IMR-90 (cell line): ENCODE results near the gene MATK. TPM values are rescaled to one million over a fixed set of nuclear protein-coding genes. Genes with fewer than 3 reads are reported as not detected.

Experiments used
- ATAC-seq: fragments of 200-7000 bp; cut with Tn5 transposase; 2 replicates; pipeline ENCODE4 v1.9.1; 2020; ENCODE audit warnings: low read depth, mild to moderate bottlenecking, moderate library complexity
- BruUV-seq: library from RNA; stranded (reverse); fragments of 400-500 nt; replicated peaks from 2 replicates; lab custom pipeline; 2021; lab: Mats Ljungman, UMichigan
- CTCF ChIA-PET: fragments of 300-600 bp; formaldehyde crosslinking; extraction: SDS; loops from one replicate; lab custom pipeline; 2021; ENCODE audit warnings: antibody characterized with exemption; lab: Yijun Ruan, JAX
- POLR2A ChIA-PET: fragments of 300-600 bp; sonication (Branson Sonifier 250); formaldehyde crosslinking; loops from one replicate; lab custom pipeline; 2022; ENCODE audit warnings: antibody characterized with exemption; ENCODE audit not compliant: unreplicated experiment; lab: Charles Lee
- DNase-seq: peaks from one replicate; pipeline ENCODE4 v3.0.0; 2013
- H2AFZ ChIP-seq: replicated peaks from 2 replicates; pipeline ENCODE3; 2013; ENCODE audit warnings: low read length, mild to moderate bottlenecking; ENCODE audit not compliant: poor library complexity
- H2AK5ac ChIP-seq: 2 replicates; pipeline ENCODE4 v1.6.1; 2013; ENCODE audit warnings: low read depth, low read length, inconsistent platforms
- H2AK9ac ChIP-seq: replicated peaks from 2 replicates; pipeline ENCODE3; 2013; ENCODE audit warnings: mild to moderate bottlenecking, low read depth, low read length, moderate library complexity; ENCODE audit not compliant: poor library complexity
- H2BK120ac ChIP-seq: 2 replicates; pipeline ENCODE4 v1.6.1; 2013; ENCODE audit warnings: low read depth, low read length, inconsistent platforms
- H2BK15ac ChIP-seq: 3 replicates; pipeline ENCODE4 v1.6.1; 2013; ENCODE audit warnings: low read depth, low read length, inconsistent platforms
- H2BK20ac ChIP-seq: 2 replicates; pipeline ENCODE4 v1.6.1; 2013; ENCODE audit warnings: low read depth, mild to moderate bottlenecking, inconsistent platforms, low read length, moderate library complexity
- H2BK5ac ChIP-seq: 2 replicates; pipeline ENCODE4 v1.6.1; 2013; ENCODE audit warnings: mild to moderate bottlenecking, low read depth, low read length, inconsistent platforms; ENCODE audit not compliant: poor library complexity, severe bottlenecking
- H3K14ac ChIP-seq: replicated peaks from 2 replicates; pipeline ENCODE4 v1.6.1; 2013; ENCODE audit warnings: low read depth, low read length, inconsistent platforms
- H3K18ac ChIP-seq: 2 replicates; pipeline ENCODE4 v1.6.1; 2013; ENCODE audit warnings: low read depth, low read length, control low read depth
- H3K23ac ChIP-seq: 2 replicates; pipeline ENCODE4 v1.6.1; 2013; ENCODE audit warnings: low read depth, low read length, inconsistent platforms
- H3K27ac ChIP-seq: 2 replicates; pipeline ENCODE4 v1.5.1; 2013; ENCODE audit warnings: mild to moderate bottlenecking, control low read depth, low read length; ENCODE audit not compliant: insufficient read depth
- H3K27me3 ChIP-seq: 2 replicates; pipeline ENCODE4 v1.6.1; 2013; ENCODE audit warnings: low read length; ENCODE audit not compliant: control insufficient read depth, insufficient read depth
- H3K36me3 ChIP-seq: 2 replicates; pipeline ENCODE4 v1.6.1; 2013; ENCODE audit warnings: low read length, mixed read lengths; ENCODE audit not compliant: control insufficient read depth, insufficient read depth
- H3K4ac ChIP-seq: 2 replicates; pipeline ENCODE4 v1.6.1; 2013; ENCODE audit warnings: low read depth, low read length, inconsistent platforms
- H3K4me1 ChIP-seq: 2 replicates; pipeline ENCODE4 v1.6.1; 2013; ENCODE audit warnings: low read length, mixed read lengths; ENCODE audit not compliant: control insufficient read depth, insufficient read depth
- H3K4me2 ChIP-seq: 2 replicates; pipeline ENCODE4 v1.6.1; 2013; ENCODE audit warnings: low read depth, mild to moderate bottlenecking, control low read depth, low read length, moderate library complexity
- H3K4me3 ChIP-seq: 2 replicates; pipeline ENCODE4 v1.5.1; 2013; ENCODE audit warnings: low read depth, mild to moderate bottlenecking, control low read depth, low read length, moderate library complexity; ENCODE audit not compliant: insufficient read depth
- H3K56ac ChIP-seq: 2 replicates; pipeline ENCODE4 v1.6.1; 2013; ENCODE audit warnings: low read length, inconsistent platforms; ENCODE audit not compliant: insufficient read depth; ENCODE audit errors: extremely low read depth
- H3K79me1 ChIP-seq, 2 experiments: 2 replicates each; pipeline ENCODE4 v1.6.1; 2013; ENCODE audit warnings: low read length in 2 of 2, inconsistent platforms in 1 of 2, low read depth in 1 of 2
- H3K9ac ChIP-seq: 2 replicates; pipeline ENCODE4 v1.6.1; 2013; ENCODE audit warnings: low read depth, low read length, control low read depth
- H3K9me1 ChIP-seq: 2 replicates; pipeline ENCODE4 v1.6.1; 2013; ENCODE audit warnings: low read length, inconsistent platforms; ENCODE audit not compliant: insufficient read depth
- H3K9me3 ChIP-seq: 2 replicates; pipeline ENCODE4 v1.6.1; 2013; ENCODE audit warnings: low read length; ENCODE audit not compliant: control insufficient read depth, insufficient read depth
- H4K20me1 ChIP-seq: 2 replicates; pipeline ENCODE4 v1.6.1; 2013; ENCODE audit warnings: low read length, inconsistent platforms; ENCODE audit not compliant: insufficient read depth
- H4K5ac ChIP-seq: 2 replicates; pipeline ENCODE4 v1.6.1; 2013; ENCODE audit warnings: mild to moderate bottlenecking, low read depth, low read length, control low read depth
- H4K8ac ChIP-seq, 2 experiments: 2 replicates each; pipeline ENCODE4 v1.6.1; 2013; ENCODE audit warnings: low read depth in 2 of 2, low read length in 2 of 2, control low read depth in 1 of 2, inconsistent platforms in 1 of 2
- H4K91ac ChIP-seq: 2 replicates; pipeline ENCODE4 v1.6.1; 2013; ENCODE audit warnings: low read depth, low read length, inconsistent platforms; ENCODE audit not compliant: insufficient read depth
- MAFK ChIP-seq: IDR thresholded peaks from 2 replicates; pipeline ENCODE4 v1.6.1; 2012; ENCODE audit warnings: low read depth, low read length, improper control_type of control experiment
- MAZ ChIP-seq: IDR thresholded peaks from 2 replicates; pipeline ENCODE4 v1.6.1; 2012; ENCODE audit warnings: low read depth, mild to moderate bottlenecking, low read length, improper control_type of control experiment, moderate library complexity, borderline replicate concordance
- RCOR1 ChIP-seq: IDR thresholded peaks from 2 replicates; pipeline ENCODE4 v1.6.1; 2012; ENCODE audit warnings: mild to moderate bottlenecking, low read length, improper control_type of control experiment; ENCODE audit not compliant: insufficient replicate concordance
- SMC3 ChIP-seq: fragments of 150-350 bp; IDR thresholded peaks from 2 replicates; pipeline ENCODE4 v1.6.1; 2016; ENCODE audit warnings: low read depth, mild to moderate bottlenecking, antibody characterized with exemption, low read length, moderate library complexity
- WGBS, 2 experiments: methylation state at CpG; one replicate each; pipeline versions ENCODE4 v1.1.5 to v1.1.7; 2013; ENCODE audit warnings: missing lambda C conversion rate in 2 of 2; ENCODE audit not compliant: insufficient read length in 1 of 2; ENCODE audit errors: extremely low coverage in 2 of 2; 5-methylcytosine and 5-hydroxymethylcytosine counted together
- dilution Hi-C: fragments of 300-500 bp; cut with HindIII; formaldehyde crosslinking; loops from one replicate; pipeline ENCODE4 v1.14.3; 2018; ENCODE audit warnings: low sequenced_read_pairs; ENCODE audit not compliant: unreplicated experiment
- in situ Hi-C: fragments of 300-500 bp; cut with MboI; formaldehyde crosslinking; loops from 3 replicates; pipeline ENCODE4 v1.14.3; 2019; ENCODE audit warnings: low sequenced_read_pairs, inconsistent platforms, mixed read lengths
- intact Hi-C: fragments of 100-400 bp; cut with micrococcal nuclease; formaldehyde crosslinking; loops from 2 replicates; pipeline ENCODE4 v1.10.0; 2022
- polyA plus RNA-seq, 3 experiments: library from polyadenylated mRNA; depleted of rRNA; stranded (reverse); fragments of >200 nt; gene quantifications; 2 replicates each; pipeline ENCODE4 v1.2.3, GENCODE V29; 2012; ENCODE audit warnings: low replicate concordance in 1 of 3
- total RNA-seq: library from RNA; depleted of rRNA; stranded (reverse); fragments of >200 nt; gene quantifications from 2 replicates; pipeline ENCODE4 v1.2.3, GENCODE V29; 2012

MATK gene
- total and polyA plus RNA-seq, 2 of the 4 experiments (the other 2 are of a cell fraction) = not detected

DNA sequence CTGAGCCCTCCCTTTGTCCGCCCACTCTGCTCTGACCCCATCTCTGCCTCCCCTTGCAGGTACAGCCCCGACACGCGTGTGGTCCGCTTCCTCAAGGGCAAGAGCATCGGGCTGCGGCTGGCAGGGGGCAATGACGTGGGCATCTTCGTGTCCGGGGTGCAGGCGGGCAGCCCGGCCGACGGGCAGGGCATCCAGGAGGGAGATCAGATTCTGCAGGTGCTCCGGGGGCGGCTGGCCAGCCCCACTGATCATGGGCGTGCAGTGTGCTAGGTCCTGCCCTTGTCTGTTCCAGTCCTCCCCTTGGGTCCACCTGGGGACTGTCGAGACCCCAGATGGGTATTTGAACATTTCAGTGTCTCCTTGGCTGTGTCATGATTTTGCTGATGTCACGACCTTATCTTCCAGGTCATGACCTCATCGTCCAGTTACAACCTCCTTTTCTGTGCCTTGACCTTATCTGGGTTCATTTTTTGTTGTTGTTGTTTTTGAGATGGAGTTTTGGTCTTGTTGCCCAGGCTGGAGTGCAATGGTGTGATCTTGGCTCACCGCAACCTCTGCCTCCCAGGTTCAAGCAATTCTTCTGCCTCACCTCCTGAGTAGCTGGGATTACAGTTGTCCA lies 50.0 kb downstream of the MATK start:
- Histone ChIP-seq H2AK9ac (no peak overlapping the region), H3K4me1 (no peaks in the 10 kb centered on the region), H2BK20ac (no peak overlapping the region), H3K23ac (no peak overlapping the region), H3K79me1 (no peaks in the 10 kb centered on the region), H4K5ac (no peak overlapping the region), H3K9me3 (no peaks in the 10 kb centered on the region; the same call in 1 of the 2 replicates), H4K91ac (no peak overlapping the region), H3K9me1 (peaks cover 8% of the 10 kb centered on the region; the same call in 1 of the 2 replicates), H3K4me3 (no peak overlapping the region), H3K18ac (no peak overlapping the region), H3K4ac (no peak overlapping the region), H2BK15ac (no peak overlapping the region), H3K14ac (no peak overlapping the region), H3K27me3 (peaks cover 11% of the 10 kb centered on the region), H3K56ac (no peak overlapping the region), H2BK5ac (no peak overlapping the region), H2AK5ac (no peak overlapping the region), H4K8ac (no peak overlapping the region), H2AFZ (no peak overlapping the region), H2BK120ac (no peak overlapping the region), H4K20me1 (no peaks in the 10 kb centered on the region), H3K9ac (no peak overlapping the region), H3K36me3 (no peaks in the 10 kb centered on the region), H3K4me2 (no peak overlapping the region), H3K27ac (no peak overlapping the region)
- dilution Hi-C loops (no loop called here), in situ Hi-C loops (no loop called here), intact Hi-C loops (no loop called here)
- 83% methylated on average over 10 of the region's 21 CpGs; no CpG with 5 or more reads in 1 of the 2 experiments for WGBS, 2 experiments
- BruUV-seq = no TSS peak
- ChIA-PET CTCF (no interaction called here), POLR2A (no interaction called here)
- TF ChIP-seq RCOR1 = no peak
- TF ChIP-seq MAZ = no peak
- no peak for TF ChIP-seq SMC3
- no peak for TF ChIP-seq MAFK
- no peak for ATAC-seq
- no peak for DNase-seq
